ENCODE results near the gene PML.
A peak's percentile ranks its signal among the peaks of the same experiment; 100 is the strongest.

The PML gene

DNA sequence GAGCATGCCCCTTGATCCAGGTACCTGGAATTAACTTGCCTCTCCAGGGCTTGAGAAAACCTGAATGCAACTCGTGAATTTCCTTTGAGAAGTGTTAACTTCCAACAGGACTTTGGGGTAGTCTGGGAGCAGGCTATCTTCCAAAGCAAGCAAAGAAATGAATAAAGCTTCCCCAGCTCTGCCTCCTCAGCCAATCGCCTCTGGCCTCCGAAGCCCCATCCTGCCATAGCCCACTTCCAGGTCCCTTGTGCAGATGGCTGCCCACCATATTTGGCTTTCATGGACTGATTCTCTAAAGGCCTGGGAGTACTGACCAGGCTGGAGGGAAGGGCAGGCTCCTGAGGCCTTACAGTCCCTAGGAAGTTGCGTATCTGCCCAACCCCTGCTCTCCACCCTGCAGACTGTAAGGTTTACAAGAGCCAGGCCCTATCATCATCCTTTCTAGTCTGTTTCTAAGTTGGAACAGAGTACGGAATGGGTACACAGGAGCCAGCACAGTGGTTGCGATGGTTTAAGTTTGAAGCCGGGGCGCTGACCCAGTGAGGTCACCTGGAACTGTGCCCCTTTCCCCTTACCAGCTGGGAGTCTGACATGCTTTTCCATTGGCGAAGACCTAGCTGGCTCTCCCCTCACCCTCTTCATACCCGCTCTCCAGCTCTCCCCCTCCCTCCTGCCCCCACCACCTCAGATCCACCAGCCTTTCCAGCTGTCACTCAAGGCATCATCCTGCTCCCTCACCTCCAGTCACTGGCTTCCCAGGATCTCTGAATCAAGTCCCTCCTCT lies 1.1 kb upstream of the PML start:
- Histone ChIP-seq H3K4me1 (peaks cover 4% of the 10 kb centered on the region; the same call in 1 of the 2 replicates), H3K4me3 (ENCODE audit: low read depth, low read length) (no peak overlapping the region), H3K9me3 (no peaks in the 10 kb centered on the region), H3K36me3 (peaks cover 2% of the 10 kb centered on the region; the same call in 1 of the 2 replicates), H3K27me3 (no peaks in the 10 kb centered on the region)
- DNase-seq, result no peak
- TF ChIP-seq, protein P1, sequence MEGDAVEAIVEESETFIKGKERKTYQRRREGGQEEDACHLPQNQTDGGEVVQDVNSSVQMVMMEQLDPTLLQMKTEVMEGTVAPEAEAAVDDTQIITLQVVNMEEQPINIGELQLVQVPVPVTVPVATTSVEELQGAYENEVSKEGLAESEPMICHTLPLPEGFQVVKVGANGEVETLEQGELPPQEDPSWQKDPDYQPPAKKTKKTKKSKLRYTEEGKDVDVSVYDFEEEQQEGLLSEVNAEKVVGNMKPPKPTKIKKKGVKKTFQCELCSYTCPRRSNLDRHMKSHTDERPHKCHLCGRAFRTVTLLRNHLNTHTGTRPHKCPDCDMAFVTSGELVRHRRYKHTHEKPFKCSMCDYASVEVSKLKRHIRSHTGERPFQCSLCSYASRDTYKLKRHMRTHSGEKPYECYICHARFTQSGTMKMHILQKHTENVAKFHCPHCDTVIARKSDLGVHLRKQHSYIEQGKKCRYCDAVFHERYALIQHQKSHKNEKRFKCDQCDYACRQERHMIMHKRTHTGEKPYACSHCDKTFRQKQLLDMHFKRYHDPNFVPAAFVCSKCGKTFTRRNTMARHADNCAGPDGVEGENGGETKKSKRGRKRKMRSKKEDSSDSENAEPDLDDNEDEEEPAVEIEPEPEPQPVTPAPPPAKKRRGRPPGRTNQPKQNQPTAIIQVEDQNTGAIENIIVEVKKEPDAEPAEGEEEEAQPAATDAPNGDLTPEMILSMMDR (IDR thresholded peaks at IDR 0.05; ENCODE audit: low read depth, low read length), result no peak

DNA sequence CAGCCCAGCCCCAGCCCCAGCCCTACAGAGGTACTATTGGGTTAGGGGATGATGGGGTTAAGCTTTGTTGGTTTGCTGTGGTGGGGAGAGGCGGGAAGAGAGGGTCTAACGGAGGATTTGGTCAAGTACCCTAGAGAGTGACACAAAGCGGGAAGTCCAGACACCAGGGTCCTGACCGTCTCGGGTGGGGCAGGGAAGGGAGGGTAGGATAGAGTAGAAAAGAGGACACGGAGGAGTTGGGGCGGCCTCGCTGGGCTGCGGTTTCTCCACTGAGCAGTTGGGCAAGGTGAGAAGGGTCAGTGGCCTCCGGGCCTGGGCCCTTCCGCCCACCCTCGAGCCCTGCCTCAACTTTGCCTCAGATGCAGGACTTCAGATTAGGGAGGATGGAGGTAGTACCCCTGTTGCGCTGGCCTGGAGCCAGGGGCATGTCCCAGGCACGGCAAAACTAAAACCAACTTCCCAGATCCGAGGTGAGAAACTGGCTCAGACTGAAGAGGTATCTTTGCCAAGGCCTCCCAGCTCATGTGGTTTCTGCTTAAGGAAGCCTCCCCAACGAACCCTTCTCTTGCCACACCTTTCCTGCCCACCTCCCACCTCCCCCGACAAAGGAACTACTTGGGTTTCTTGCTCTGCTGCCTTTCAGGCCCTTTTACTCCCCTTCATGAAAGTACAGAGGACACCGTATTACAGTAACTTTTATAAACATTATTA lies 551 bp downstream of the PML start:
- Histone ChIP-seq H3K4me1 (peaks cover 4% of the 10 kb centered on the region; the same call in 1 of the 2 replicates), H3K27me3 (no peaks in the 10 kb centered on the region), H3K9me3 (no peaks in the 10 kb centered on the region), H3K36me3 (peaks cover 2% of the 10 kb centered on the region; the same call in 1 of the 2 replicates), H3K4me3 (ENCODE audit: low read depth, low read length) (peak overlapping the region; percentile 91)
- TF ChIP-seq, protein P1 (IDR thresholded peaks at IDR 0.05; ENCODE audit: low read depth, low read length), result no peak
- DNase-seq, result no peak

DNA sequence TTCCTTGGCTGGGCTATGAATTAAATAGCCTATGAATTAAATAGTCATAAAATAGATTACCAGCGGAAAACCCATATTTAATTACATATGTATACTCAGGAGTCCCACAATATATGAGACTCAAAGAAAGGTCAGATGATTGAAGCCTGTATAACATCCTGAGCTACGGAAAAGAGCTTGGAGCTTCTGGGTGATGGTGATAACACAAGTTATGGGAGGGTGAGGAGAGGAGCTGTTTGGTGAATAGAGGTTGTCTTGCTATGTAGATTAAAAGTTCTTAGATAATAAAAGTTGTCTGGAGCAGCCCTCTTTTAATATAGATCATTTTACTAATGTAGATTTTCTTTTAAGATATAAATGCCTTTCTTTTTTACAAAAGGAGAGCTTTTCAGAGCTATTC lies 1.8 kb downstream of the PML start:
- H3K4me1 ChIP-seq, result peaks cover 4% of the 10 kb centered on the region; the same call in 1 of the 2 replicates
- H3K27me3 ChIP-seq, result no peaks in the 10 kb centered on the region
- H3K9me3 ChIP-seq, result no peaks in the 10 kb centered on the region
- DNase-seq, result no peak
- no peak overlapping the region for H3K4me3 ChIP-seq (ENCODE audit: low read depth, low read length)
- TF ChIP-seq, protein P1 (IDR thresholded peaks at IDR 0.05; ENCODE audit: low read depth, low read length), result no peak
- H3K36me3 ChIP-seq, result peaks cover 2% of the 10 kb centered on the region; the same call in 1 of the 2 replicates

DNA sequence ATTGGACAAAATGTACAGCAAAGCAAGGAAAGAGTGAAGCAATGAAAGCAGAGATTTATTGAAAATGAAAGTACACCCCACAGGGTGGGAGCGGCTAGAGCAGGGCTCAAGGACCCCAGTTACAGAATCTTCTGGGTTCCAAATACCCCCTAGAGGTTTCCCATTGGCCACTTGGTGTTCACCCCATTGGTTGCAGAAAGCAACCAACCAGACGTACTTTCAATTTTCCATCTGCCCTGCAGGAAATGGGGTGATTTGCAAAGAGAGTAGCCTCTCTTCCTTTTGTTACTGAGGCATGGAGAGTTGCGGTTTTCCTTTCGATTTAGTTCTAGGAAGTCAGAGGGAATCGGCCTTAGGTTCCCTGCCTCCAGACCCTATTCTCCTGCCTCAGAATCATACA lies 2.4 kb downstream of the PML start:
- H3K36me3 ChIP-seq, result peaks cover 2% of the 10 kb centered on the region; the same call in 1 of the 2 replicates
- no peaks in the 10 kb centered on the region for H3K27me3 ChIP-seq
- TF ChIP-seq, protein P1 (IDR thresholded peaks at IDR 0.05; ENCODE audit: low read depth, low read length), result no peak
- H3K9me3 ChIP-seq, result no peaks in the 10 kb centered on the region
- H3K4me1 ChIP-seq, result peaks cover 4% of the 10 kb centered on the region; the same call in 1 of the 2 replicates
- no peak overlapping the region for H3K4me3 ChIP-seq (ENCODE audit: low read depth, low read length)
- DNase-seq, result no peak

DNA sequence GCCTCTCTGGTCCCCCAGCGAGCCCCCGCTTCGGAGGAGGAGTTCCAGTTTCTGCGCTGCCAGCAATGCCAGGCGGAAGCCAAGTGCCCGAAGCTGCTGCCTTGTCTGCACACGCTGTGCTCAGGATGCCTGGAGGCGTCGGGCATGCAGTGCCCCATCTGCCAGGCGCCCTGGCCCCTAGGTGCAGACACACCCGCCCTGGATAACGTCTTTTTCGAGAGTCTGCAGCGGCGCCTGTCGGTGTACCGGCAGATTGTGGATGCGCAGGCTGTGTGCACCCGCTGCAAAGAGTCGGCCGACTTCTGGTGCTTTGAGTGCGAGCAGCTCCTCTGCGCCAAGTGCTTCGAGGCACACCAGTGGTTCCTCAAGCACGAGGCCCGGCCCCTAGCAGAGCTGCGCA lies 3.5 kb downstream of the PML start:
- Histone ChIP-seq H3K36me3 (peaks cover 2% of the 10 kb centered on the region; the same call in 1 of the 2 replicates), H3K4me3 (ENCODE audit: low read depth, low read length) (no peak overlapping the region), H3K4me1 (no peaks in the 10 kb centered on the region), H3K27me3 (no peaks in the 10 kb centered on the region), H3K9me3 (no peaks in the 10 kb centered on the region)
- no peak for DNase-seq
- TF ChIP-seq, protein P1 (IDR thresholded peaks at IDR 0.05; ENCODE audit: low read depth, low read length), result no peak
